ENCODE results near the gene UFC1.

DNA sequence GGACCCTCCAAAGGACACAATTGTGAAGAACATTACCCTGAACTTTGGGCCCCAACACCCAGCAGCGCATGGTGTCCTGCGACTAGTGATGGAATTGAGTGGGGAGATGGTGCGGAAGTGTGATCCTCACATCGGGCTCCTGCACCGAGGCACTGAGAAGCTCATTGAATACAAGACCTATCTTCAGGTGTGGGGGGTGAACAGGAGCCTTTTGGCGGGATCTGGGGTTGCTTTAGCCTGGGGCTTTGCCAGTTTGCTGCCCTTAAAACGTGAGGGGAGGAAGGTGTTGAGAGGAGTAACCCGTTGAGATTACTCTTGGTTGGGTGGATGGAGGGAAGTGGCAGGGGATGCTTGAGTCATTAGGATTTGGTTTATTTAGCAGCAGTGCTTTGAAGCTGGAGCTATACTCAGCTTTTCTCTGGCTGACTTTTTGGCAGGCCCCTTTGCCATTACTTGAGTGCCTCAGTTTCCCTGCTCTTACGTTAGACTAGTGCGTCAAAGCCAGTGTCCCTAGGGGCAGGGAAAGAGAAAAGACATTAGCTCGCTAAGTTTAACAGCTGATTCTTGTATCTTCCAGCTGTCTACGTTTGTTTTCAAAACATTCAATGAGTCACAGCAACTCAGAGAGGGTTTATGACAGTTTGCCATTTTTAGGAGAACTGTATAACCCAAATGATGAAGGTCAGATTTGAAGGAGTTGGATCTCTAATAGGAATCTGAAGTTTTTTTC lies 52.8 kb downstream of the UFC1 start:
- TF ChIP-seq EZH2 (IDR thresholded peaks at IDR 0.05) = no peak
- TF ChIP-seq RAD21 (IDR thresholded peaks at IDR 0.05; ENCODE audit: low read depth) = no peak
- TF ChIP-seq SP1 (IDR thresholded peaks at IDR 0.05; ENCODE audit: low read depth) = no peak
- no peak for TF ChIP-seq POLR2AphosphoS5 (IDR thresholded peaks at IDR 0.05; ENCODE audit: low read depth, low read length)
- TF ChIP-seq POLR2A (IDR thresholded peaks at IDR 0.05; ENCODE audit: borderline replicate concordance, extremely low read depth, insufficient read depth, insufficient read length) = no peak
